GM21737 (cell line): Measurements from ENCODE around the gene HIRA.

Source experiments
- ATAC-seq: cut with Tn5 transposase; IDR thresholded peaks from one replicate; pipeline ENCODE4 v1.9.1; 2021; ENCODE audit warnings: mild to moderate bottlenecking, moderate library complexity; ENCODE audit not compliant: unreplicated experiment

Gene HIRA

GRCh38 chr22:19464546-19464945 lies 33.0 kb upstream of the HIRA start:
- ATAC-seq = no peak

- ATAC-seq = no peak
Measured at GRCh38 chr22:19463491-19464469, 32.2 kb upstream of the HIRA start.

GRCh38 chr22:19463008-19463407 lies 31.5 kb upstream of the HIRA start:
- no peak for ATAC-seq

DNA sequence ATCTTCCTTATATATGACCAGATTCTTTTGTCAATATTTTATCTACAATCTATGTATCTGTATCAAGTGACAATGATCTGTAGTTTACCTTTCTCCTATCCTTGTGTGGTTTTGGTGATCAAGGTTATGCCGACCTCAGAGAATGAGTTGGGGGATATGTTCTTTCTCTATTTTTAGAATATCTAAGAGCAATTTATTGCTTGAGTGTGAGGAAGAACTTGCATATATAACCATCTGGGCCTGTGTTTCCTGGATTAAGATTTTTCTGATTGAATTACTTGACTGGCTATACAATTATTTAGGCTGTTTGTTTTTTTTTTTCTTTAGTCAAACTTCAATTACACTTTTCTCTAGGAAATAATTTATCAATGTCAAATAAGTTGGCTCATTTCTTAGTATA lies 30.0 kb upstream of the HIRA start:
- no peak for ATAC-seq

DNA sequence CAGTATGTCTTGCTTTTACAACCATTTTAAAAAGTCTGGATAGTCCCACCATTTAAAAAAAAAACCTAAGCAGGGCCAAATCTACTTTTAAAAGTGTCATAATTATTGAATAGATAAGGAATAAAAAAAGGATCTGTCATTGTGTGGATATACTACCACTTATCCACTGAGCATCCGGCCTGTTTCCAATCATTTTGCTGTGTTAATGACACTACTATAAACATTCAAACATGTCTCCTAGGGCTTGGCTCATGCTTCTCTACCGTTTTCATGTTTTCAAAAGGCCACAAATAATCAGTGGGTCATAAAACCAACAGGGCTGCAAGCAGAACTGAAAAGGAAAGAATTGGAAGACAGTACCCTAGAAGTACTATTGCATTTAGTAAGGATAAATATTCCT lies 28.5 kb upstream of the HIRA start:
- no peak for ATAC-seq

- no peak for ATAC-seq
Measured at GRCh38 chr22:19457828-19458428, 26.4 kb upstream of the HIRA start.

GRCh38 chr22:19456541-19456940 lies 25.0 kb upstream of the HIRA start:
- ATAC-seq = no peak

DNA sequence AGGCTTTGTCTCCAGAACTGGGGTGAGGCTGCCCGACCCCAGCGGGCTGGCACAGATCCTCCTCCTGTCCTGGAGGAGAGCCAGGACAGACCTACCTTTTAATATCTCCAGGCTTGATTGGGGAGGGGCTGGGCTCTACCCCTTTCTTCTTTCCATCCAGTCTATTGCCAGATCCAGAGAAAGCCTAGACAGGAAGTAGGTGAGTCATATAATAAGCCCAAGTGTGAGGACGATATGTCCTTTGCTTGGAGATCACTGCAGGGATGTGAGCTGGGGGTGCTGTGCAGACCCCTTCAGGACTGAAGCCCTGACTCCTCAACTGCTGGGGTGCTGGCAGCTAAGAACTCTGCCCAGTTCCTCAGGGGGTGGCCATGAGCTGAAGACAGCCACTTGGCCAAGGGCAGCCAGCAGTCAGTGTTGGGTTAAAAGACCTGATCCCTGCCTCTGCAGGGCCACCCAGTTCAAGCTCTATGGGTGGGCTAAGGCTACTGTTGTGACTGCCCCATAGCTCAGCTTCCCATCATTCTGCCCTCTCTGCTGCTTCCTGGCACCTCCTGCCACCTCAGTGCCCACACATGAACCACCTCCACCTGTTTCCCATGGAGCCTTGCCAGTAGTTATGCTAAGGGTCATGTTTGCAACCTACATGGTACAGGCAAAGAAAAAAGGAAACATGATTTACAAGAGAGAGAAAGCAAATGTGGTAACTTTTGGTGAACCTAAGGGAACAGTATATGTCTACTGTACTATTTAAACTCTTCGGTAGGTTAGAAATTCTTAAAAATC lies 24.2 kb upstream of the HIRA start:
- no peak for ATAC-seq

- no peak for ATAC-seq
Measured at GRCh38 chr22:19455033-19455432, 23.5 kb upstream of the HIRA start.

DNA sequence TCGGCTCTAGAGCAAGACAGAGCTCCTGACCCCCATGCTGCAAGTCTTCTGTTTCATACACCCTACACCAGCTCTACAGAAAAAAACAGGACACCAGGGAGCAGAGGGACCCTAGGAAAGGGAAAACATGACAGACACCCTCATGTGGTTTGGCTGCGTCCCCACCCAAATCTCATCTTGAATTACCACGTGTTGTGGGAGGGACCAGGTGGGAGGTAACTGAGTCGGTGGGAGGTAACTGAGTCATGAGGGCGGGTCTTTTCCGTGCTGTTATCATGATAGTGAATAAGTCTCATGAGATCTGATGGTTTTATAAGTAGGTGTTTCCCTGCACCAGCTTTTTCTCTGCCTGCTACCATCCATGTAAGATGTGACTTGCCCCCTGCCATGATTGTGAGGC lies 22.6 kb upstream of the HIRA start:
- no peak for ATAC-seq

DNA sequence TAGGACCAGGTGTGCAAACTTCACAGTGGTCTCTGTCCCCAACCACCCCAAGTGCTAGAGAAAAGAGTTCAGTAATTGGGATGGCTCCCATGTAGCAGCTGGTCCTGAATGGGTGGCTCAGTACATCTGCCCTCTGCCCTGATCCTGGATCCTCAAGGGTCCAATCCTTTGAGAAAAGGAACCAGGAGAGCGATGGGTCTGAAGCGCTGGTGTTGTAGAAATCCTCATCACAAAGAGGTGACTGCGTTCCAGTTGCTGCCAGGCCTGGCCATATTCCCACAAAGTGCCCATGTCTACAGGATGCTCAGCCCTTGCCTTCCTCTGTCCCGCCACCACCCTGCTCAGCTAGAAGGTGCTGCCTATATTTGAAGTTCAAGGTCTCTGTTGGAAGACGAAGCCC lies 22.2 kb upstream of the HIRA start:
- no peak for ATAC-seq

DNA sequence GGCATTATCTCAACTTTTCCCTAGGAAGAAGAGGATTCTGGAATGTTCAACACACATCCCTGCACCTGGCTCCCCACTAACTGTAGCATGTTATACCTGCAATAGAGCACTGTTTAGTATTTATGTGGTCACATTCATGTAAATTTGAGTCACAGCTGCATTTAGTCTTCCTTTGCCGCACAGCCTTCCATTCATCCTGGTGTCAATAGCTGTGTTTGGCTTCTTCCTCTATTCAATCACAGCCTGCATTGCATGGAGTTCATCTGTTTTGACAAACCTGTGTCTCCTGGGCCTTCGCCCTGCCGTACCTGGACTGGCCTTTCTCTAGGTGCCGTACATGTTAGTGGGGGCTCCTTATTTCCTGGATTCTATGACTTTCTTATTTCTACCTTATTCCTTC lies 20.0 kb upstream of the HIRA start:
- no peak for ATAC-seq

- ATAC-seq = no peak
Measured at GRCh38 chr22:19450363-19451175, 19.0 kb upstream of the HIRA start.

DNA sequence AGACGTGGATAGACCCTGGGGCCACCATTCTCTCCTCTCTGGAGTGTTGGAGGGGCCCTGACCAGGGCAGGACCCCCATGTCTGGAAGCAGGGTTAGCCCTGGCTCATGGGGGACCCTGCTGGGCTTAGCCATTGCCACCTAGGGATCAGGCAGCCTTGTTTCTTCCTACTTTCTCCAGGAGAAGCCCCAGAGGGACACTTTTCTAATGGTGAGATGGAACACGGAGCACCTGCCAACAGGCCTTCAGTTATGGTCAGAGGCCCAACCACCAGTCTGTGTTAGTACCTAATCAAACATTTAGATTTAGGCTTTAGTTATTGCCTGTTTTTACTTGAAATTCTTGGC lies 17.9 kb upstream of the HIRA start:
- no peak for ATAC-seq

DNA sequence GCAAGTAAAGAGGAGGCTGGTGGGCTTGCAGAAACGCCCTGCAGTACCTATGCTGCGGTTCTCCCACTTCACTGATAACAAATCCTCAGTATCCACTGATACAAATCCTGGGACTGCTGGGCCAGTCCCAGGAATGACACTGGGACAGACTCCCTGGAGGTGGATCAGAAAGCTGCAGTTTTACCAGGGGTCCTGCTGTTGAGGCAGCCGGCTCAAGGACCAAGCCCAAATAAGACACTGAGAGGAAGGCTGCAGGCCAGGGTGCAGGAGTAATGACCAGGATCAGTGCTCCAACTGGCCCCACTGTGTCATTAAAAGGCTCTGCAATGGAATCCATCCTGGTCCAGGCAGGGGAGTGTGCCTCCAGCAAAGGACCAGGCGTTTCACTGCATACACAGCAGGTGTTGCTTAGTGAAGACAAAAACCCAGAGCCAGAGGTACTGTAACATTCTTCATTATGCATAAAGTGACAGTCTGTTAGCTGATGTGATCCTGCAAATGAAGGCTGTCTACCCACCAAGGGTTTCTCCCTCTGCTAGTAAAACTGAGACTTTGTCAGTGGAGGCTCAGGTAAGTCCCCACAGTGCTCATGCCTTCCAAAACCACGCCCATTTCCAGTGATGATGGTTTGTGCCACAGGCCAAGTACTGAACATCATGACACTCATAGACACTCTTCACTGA lies 17.3 kb upstream of the HIRA start:
- no peak for ATAC-seq

GRCh38 chr22:19448076-19448607 lies 16.6 kb upstream of the HIRA start:
- ATAC-seq = peak; percentile 31

DNA sequence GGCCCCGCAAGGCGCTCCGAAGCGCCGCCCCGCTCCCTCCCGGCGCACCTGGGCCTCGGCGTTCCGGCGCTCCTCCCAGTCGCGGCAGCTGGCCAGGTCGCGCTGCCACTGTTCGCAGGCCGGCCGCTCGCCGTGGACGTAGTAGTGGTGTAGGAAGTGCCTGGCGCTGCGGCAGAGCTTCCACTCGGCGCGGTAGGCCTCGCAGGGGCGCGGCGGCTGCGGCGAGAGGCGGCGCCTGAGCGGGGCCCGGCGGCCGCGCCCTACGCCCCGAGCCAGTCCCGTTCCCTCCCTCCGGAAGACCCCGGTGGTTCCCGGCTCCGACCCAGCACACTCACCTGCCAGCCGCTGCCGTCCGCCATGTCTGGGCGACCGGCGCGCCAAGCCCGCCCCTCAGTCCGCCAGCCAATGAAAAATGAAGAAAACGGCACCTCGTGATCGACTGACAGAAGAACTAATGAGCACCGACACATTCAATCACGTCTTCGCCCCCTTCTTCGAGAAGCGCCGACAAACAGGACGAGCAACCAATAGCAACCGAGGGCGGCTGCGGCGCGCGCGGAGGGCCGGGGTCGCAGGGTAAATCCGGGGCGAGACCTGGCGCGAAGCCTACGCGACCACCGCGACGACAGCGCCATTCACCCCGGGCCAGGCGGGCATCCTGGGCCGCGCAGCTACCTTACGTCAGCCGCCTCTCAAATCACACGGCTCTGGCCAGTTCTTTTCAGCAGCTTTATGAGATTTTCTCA lies 16.0 kb upstream of the HIRA start, which contains the start of gene C22orf39:
TSS of gene C22orf39 (minus strand) at position 382 of the 746 bp plus-strand sequence. CDS start at position 359, 23 bp downstream.
- peak; percentile 73 for ATAC-seq

DNA sequence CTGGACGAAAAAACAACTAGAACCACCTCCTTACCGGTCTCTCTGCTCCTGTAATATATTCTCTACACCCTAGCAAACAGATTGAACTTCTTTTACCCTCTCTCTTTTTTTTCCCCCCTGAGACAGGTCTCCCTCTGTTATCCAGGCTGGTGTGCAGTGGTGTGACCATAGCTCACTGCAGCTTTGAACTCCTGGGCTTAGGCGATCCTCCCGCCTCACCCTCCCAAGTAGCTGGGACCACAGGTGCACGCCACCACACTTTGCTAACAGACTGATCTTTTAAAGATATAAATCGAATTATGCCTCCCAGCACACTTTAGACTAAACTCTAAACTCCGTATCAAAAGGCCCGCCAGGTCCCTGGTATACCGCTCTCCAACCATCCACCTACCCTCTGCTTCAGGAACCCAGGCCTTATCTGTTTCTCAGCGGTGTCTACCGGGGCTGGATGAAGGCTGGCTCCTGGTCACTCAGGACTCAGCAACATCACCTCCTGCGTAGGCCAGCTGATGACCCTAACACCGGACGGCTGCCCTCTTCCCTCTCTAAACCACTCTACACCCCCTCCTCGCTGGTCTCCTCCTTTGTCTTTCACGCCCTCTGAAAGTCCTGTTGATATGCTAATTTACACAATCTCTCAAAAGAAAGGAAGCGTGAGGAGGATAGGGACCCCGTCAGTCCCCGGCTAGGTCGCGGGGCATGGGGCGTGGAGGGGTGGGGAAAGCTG lies 15.2 kb upstream of the HIRA start:
- ATAC-seq = peak; percentile 3
